GM12864 (cell line): ENCODE data around the gene PTPRD.

ENCODE experiments used
- DNase-seq: peaks from one replicate; pipeline ENCODE4 v3.0.0-alpha.2; 2011; ENCODE audit warnings: low read depth
- H3K4me3 ChIP-seq: 2 replicates; pipeline ENCODE4 v1.5.1; 2011; ENCODE audit warnings: mild to moderate bottlenecking, low read depth, low read length, control low read depth
- TF ChIP-seq, protein P1 (sequence below): IDR thresholded peaks from 2 replicates; pipeline ENCODE4 v1.5.1; 2011; ENCODE audit warnings: low read depth, mild to moderate bottlenecking, moderate library complexity, low read length, control low read depth, inconsistent platforms; ENCODE audit errors: missing control alignments

The PTPRD gene

DNA sequence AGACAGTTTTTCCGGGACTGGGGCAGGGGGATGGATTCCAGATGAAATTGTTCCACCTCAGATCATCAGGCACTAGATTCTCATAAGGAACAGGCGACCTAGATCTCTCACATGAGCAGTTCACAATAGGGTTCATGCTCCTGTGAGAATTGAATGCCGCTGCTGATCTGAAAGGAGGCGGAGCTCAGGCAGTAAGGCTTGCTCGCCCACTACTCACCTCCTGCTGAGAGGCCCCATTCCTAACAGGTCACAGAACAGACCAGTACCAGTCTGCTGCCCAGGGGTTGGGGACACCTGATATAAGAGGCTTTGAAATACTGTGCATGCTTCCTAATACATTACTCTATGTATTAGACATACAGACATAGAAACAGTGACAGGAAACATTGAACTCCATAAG lies 41.1 kb downstream of the PTPRD start:
- no peak overlapping the region for H3K4me3 ChIP-seq
- DNase-seq = no peak
- TF ChIP-seq, protein P1, sequence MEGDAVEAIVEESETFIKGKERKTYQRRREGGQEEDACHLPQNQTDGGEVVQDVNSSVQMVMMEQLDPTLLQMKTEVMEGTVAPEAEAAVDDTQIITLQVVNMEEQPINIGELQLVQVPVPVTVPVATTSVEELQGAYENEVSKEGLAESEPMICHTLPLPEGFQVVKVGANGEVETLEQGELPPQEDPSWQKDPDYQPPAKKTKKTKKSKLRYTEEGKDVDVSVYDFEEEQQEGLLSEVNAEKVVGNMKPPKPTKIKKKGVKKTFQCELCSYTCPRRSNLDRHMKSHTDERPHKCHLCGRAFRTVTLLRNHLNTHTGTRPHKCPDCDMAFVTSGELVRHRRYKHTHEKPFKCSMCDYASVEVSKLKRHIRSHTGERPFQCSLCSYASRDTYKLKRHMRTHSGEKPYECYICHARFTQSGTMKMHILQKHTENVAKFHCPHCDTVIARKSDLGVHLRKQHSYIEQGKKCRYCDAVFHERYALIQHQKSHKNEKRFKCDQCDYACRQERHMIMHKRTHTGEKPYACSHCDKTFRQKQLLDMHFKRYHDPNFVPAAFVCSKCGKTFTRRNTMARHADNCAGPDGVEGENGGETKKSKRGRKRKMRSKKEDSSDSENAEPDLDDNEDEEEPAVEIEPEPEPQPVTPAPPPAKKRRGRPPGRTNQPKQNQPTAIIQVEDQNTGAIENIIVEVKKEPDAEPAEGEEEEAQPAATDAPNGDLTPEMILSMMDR = no peak

DNA sequence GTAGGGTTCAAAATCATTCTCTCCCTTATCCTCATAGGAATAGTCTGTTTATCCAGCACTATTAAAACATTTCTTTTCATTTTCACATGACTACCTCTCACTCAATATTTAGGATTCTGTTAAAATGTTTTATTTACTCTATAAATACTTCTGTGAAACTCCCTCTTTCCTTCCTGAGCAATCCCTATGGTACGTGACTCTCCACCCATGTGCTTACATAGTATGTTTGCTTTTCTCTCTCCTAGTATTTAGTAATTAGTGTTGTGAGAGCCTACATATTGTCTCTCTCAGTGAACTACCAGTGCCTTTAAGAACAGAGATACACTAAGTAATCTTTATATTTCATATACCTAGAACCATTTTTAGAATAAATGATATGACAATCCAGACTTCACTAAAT lies 46.0 kb downstream of the PTPRD start:
- H3K4me3 ChIP-seq = no peak overlapping the region
- TF ChIP-seq, protein P1 = no peak
- DNase-seq = no peak

DNA sequence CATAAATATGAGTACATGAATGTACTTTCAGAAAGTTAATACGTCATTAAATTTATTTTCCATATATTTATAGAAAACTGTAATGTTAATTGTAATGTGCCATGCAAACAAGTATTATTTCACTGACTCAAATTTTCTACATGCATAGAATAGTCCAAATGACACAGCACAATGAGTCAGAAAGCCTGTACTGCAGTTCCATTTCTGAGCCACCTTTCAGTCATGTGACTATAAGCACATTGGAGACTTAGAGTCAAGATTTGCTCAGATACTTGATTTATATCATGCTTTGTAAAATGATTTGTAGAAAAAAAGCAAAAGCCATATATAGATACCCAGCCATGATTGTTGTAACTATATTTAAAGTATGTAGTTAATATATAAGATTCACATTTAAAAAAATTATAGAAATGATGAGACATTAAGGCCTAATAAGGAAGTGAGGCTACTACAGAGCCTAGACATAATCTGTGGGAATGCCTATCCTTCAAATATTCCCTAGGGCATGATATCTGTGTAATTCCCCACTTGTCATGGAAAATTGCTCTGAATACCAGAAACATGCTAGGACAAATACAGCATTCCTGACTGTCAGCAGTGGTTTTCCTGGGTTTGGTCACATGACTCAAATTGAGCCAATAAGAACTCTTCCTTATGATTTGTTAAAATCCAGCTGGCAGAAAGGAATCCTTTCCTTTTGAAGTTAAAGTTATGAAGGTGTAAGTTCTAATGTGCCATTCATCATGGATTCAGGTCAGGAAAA lies 50.0 kb downstream of the PTPRD start:
- DNase-seq = no peak
- H3K4me3 ChIP-seq = no peak overlapping the region
- TF ChIP-seq, protein P1 = no peak

DNA sequence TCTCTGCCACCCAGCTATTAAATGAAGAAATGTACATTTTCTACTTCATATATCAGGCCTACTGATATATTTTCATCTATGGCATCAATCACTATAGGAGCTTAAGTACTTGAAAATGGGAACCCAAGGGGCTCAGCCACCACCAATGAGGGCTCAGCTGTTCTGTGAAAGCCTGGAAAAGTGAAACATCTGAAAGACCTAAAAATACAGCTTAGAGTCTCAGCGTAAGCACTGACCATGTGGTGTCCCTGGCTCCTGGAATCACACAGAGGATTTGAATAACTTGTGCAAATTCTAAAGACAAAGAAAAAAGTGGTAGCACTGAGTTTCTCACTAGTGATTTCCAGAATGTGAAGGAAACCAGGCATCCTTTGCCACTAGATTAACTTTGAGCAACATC lies 64.5 kb downstream of the PTPRD start:
- H3K4me3 ChIP-seq = no peak overlapping the region
- no peak for DNase-seq
- TF ChIP-seq, protein P1 = no peak

DNA sequence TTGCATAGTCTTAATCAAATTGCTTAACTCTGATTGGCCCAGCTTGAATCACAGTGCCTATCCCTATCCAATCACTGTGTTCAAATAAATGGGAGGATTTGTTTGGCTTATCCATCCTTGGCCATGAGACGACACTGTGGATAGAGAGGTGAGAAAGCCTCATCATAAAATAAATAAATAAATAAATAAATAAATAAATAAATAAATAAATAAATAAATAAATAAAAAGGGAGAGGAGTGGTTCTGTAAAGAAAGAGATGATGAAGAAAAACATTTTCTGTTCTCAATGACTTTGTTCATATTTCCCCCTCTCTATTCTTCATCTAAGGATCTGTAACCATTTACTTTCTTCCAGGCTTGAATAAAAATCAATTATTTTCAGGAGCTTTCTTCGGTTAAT lies 74.7 kb downstream of the PTPRD start:
- TF ChIP-seq, protein P1 = no peak
- no peak overlapping the region for H3K4me3 ChIP-seq
- DNase-seq = no peak

DNA sequence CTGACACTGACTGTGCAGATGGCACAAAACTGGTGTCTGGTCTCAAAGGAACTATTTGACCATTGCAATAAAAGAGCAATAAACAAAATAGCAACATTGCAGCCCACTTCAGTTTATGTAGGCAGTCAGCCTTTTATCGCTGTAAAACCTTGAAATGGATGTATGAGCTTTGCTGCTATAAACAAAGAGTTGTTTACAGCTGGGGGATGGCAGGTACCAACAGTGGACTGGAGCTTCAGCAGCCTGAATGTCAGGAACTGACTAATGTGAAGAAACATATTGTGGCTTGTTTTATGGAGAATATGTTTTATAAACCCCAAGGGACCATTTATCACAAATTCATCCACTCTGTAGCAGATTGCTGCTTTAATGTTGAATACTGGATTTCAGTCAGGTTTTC lies 78.0 kb downstream of the PTPRD start:
- TF ChIP-seq, protein P1 = no peak
- H3K4me3 ChIP-seq = no peak overlapping the region
- DNase-seq = no peak

DNA sequence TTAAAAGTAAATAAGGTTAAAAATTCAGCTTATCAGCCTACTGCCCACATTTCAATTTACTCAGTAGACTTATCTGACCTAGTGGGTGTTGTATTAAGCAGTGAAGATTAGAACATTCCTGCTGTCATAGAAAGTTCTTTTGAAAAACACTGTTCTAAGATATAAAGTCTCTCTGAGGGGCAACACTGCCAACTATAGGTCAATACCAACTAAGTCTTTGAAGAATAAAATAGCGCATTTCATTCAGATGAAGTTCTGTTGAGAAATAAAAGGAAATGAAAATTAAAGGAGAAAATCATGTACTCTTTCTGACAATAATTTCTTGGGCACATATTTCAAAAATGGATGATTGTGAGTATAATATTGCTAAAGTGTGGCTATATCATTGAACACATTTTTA lies 86.8 kb downstream of the PTPRD start:
- no peak for DNase-seq
- TF ChIP-seq, protein P1 = no peak
- H3K4me3 ChIP-seq = no peak overlapping the region
